OCI-LY7 (cell line): ENCODE measurements around the gene DENND2A. TPM values are rescaled to one million over a fixed set of nuclear protein-coding genes. Genes with fewer than 3 reads are reported as not detected.
"Not testable (repeated sequence)": the region's sequence is repeated elsewhere in the genome, so short reads cannot be mapped to it uniquely, and the experiment has no call there.

Experiments used
- BruUV-seq: library from RNA; stranded (reverse); fragments of 400-500 nt; replicated peaks from 2 replicates; lab custom pipeline; 2021; lab: Mats Ljungman, UMichigan
- CTCF ChIA-PET: fragments of 300-600 bp; sonication (Branson Sonifier 250); formaldehyde crosslinking; loops from one replicate; lab custom pipeline; 2022; ENCODE audit warnings: antibody characterized with exemption; ENCODE audit not compliant: unreplicated experiment; lab: Charles Lee
- POLR2A ChIA-PET: fragments of 300-600 bp; sonication (Branson Sonifier 250); formaldehyde crosslinking; loops from one replicate; lab custom pipeline; 2022; ENCODE audit warnings: antibody characterized with exemption; lab: Charles Lee
- DNase-seq: peaks from one replicate; pipeline ENCODE4 v3.0.0-alpha.2; 2015; ENCODE audit warnings: low spot score
- H2AFZ ChIP-seq: fragments of 200-600 bp; sonication (generic), shearing (Covaris generic); 2 replicates; pipeline ENCODE4 v1.6.1; 2014; ENCODE audit warnings: mild to moderate bottlenecking, antibody characterized with exemption, low read length, moderate library complexity
- H3K27ac ChIP-seq: fragments of 200-600 bp; sonication (generic); 2 replicates; pipeline ENCODE4 v1.5.1; 2014; ENCODE audit warnings: mixed run types, low read depth, mild to moderate bottlenecking, moderate library complexity, low read length, inconsistent platforms; ENCODE audit not compliant: poor library complexity, severe bottlenecking
- H3K36me3 ChIP-seq: fragments of 200-600 bp; sonication (generic); 2 replicates; pipeline ENCODE4 v1.6.1; 2014; ENCODE audit warnings: mild to moderate bottlenecking, antibody characterized with exemption, low read length, moderate library complexity, mixed read lengths; ENCODE audit not compliant: insufficient read depth
- H3K4me1 ChIP-seq: fragments of 200-600 bp; sonication (generic); 2 replicates; pipeline ENCODE4 v1.5.1; 2014; ENCODE audit warnings: mild to moderate bottlenecking, low read length; ENCODE audit not compliant: insufficient read depth, poor library complexity, severe bottlenecking
- H3K4me2 ChIP-seq: fragments of 200-600 bp; sonication (generic); 2 replicates; pipeline ENCODE4 v1.6.1; 2014; ENCODE audit warnings: mild to moderate bottlenecking, low read length
- H3K4me3 ChIP-seq: fragments of 200-600 bp; sonication (generic); 2 replicates; pipeline ENCODE4 v1.5.1; 2014; ENCODE audit warnings: mild to moderate bottlenecking, low read depth, low read length; ENCODE audit not compliant: poor library complexity, severe bottlenecking
- H3K79me2 ChIP-seq: fragments of 200-600 bp; sonication (generic); 2 replicates; pipeline ENCODE4 v1.6.1; 2016; ENCODE audit warnings: low read depth, mild to moderate bottlenecking, low read length, moderate library complexity, mixed read lengths; ENCODE audit not compliant: insufficient read depth
- H3K9me2 ChIP-seq: fragments of 200-600 bp; sonication (generic); 2 replicates; pipeline ENCODE4 v1.6.1; 2016; ENCODE audit warnings: mild to moderate bottlenecking, low read length, mixed read lengths; ENCODE audit not compliant: insufficient read depth
- H3K9me3 ChIP-seq: fragments of 200-600 bp; sonication (generic); 2 replicates; pipeline ENCODE4 v1.6.1; 2014; ENCODE audit warnings: mild to moderate bottlenecking, mixed run types, low read length, mixed read lengths
- H4K20me1 ChIP-seq: fragments of 200-600 bp; sonication (generic); 2 replicates; pipeline ENCODE4 v1.6.1; 2014; ENCODE audit warnings: mild to moderate bottlenecking, antibody characterized with exemption, low read length, moderate library complexity, mixed read lengths; ENCODE audit not compliant: insufficient read depth
- CTCF ChIP-seq: fragments of 200-600 bp; sonication (generic); conservative IDR thresholded peaks from 2 replicates; pipeline ENCODE4 v1.5.1; 2014; ENCODE audit warnings: mild to moderate bottlenecking, antibody characterized with exemption, low read length, moderate library complexity, mixed read lengths
- EZH2phosphoT487 ChIP-seq: fragments of 200-600 bp; sonication (generic); IDR thresholded peaks from 2 replicates; pipeline ENCODE4 v1.6.1; 2018; ENCODE audit warnings: low read depth, borderline replicate concordance, mild to moderate bottlenecking, mixed run types, antibody characterized with exemption, low read length, moderate library complexity, mixed read lengths
- intact Hi-C: fragments of 100-400 bp; cut with micrococcal nuclease; formaldehyde crosslinking; loops from one replicate; pipeline ENCODE4 v1.10.0; 2022; ENCODE audit not compliant: unreplicated experiment
- total RNA-seq, 2 experiments: library from RNA; depleted of rRNA in 1 of 2; stranded (reverse); fragments of >200 nt in 1 of 2; shearing (Covaris generic) in 1 of 2; gene quantifications; 2 replicates each; pipeline ENCODE4 v1.2.3, GENCODE V29; 2014 to 2022

The DENND2A gene
- total RNA-seq, 2 experiments from 2014 or later, result 0.13 to 0.35 TPM

- no peak for TF ChIP-seq EZH2phosphoT487
- TF ChIP-seq CTCF, result no peak
- POLR2A ChIA-PET, result interaction anchor here (1.1 kb wide), 1 partner anchor 346 kb away, joined by 4 read pairs; the partner anchor contains the start of gene MRPS33
Observed at GRCh38 chr7:140668641-140669040, 28.0 kb upstream of the DENND2A start.

GRCh38 chr7:140667476-140667875, 26.9 kb upstream of the DENND2A start:
- POLR2A ChIA-PET, result interaction anchor here (0.6 kb wide), 1 partner anchor 32 kb away, joined by 3 read pairs; no protein-coding TSS in a partner anchor
- BruUV-seq, result no TSS peak
- CTCF ChIA-PET, result no interaction called here

More at GRCh38 chr7:140668641-140669040, 28.0 kb upstream of the DENND2A start:
- no peak overlapping the region for H2AFZ ChIP-seq
- no peak overlapping the region for H3K4me3 ChIP-seq
- intact Hi-C loops, result no loop called here
- H3K27ac ChIP-seq, result no peak overlapping the region
- H3K9me2 ChIP-seq, result no peaks in the 10 kb centered on the region
- H3K9me3 ChIP-seq, result no peaks in the 10 kb centered on the region
- CTCF ChIA-PET, result no interaction called here
- no peaks in the 10 kb centered on the region for H3K36me3 ChIP-seq
- H3K4me1 ChIP-seq, result peaks cover 21% of the 10 kb centered on the region
- no peak for DNase-seq
- no TSS peak for BruUV-seq
- no peaks in the 10 kb centered on the region for H4K20me1 ChIP-seq
- peaks cover 2% of the 10 kb centered on the region; the same call in 1 of the 2 replicates for H3K79me2 ChIP-seq
- H3K4me2 ChIP-seq, result no peak overlapping the region

GRCh38 chr7:140662938-140663337, 22.3 kb upstream of the DENND2A start:
- H3K4me1 ChIP-seq, H3K27ac ChIP-seq, H3K4me3 ChIP-seq, H2AFZ ChIP-seq, intact Hi-C loops, H3K9me3 ChIP-seq, CTCF ChIA-PET, H3K36me3 ChIP-seq, H3K9me2 ChIP-seq, H4K20me1 ChIP-seq, POLR2A ChIA-PET, DNase-seq, H3K79me2 ChIP-seq, H3K4me2 ChIP-seq, BruUV-seq: not testable (repeated sequence)

More at GRCh38 chr7:140667476-140667875, 26.9 kb upstream of the DENND2A start:
- no peak overlapping the region for H2AFZ ChIP-seq
- H3K9me2 ChIP-seq, result no peaks in the 10 kb centered on the region
- H4K20me1 ChIP-seq, result no peaks in the 10 kb centered on the region
- no peak overlapping the region for H3K4me3 ChIP-seq
- peaks cover 19% of the 10 kb centered on the region for H3K4me1 ChIP-seq
- intact Hi-C loops, result no loop called here
- H3K27ac ChIP-seq, result no peak overlapping the region
- H3K79me2 ChIP-seq, result no peaks in the 10 kb centered on the region
- TF ChIP-seq EZH2phosphoT487 (no peak), CTCF (no peak)
- H3K9me3 ChIP-seq, result no peaks in the 10 kb centered on the region
- no peaks in the 10 kb centered on the region for H3K36me3 ChIP-seq
- H3K4me2 ChIP-seq, result no peak overlapping the region
- DNase-seq, result no peak
